HepG2 (cell line): Measurements from ENCODE around the gene MEA1. TPM values are rescaled to one million over a fixed set of nuclear protein-coding genes. Genes with fewer than 3 reads are reported as not detected.
A peak's percentile ranks its signal among the peaks of the same experiment; 100 is the strongest.

Experiments
- CHCHD3 ChIP-seq: sonication (generic); formaldehyde crosslinking; IDR thresholded peaks from 2 replicates; pipeline ENCODE4 v1.8.0; 2022; ENCODE audit warnings: mild to moderate bottlenecking, missing genetic modification reagents, moderate library complexity
- CREM ChIP-seq, 2 experiments: sonication (generic) in 1 of 2; formaldehyde crosslinking in 1 of 2; IDR thresholded peaks; 2 replicates each; pipeline versions ENCODE4 v1.4.0 to v1.6.1; 2016 to 2020; ENCODE audit warnings: antibody characterized with exemption in 1 of 2, mild to moderate bottlenecking in 1 of 2, missing genetic modification reagents in 1 of 2
- EED ChIP-seq: sonication (generic); formaldehyde crosslinking; IDR thresholded peaks from 2 replicates; pipeline ENCODE4 v1.5.0; 2020; ENCODE audit warnings: mild to moderate bottlenecking, missing genetic modification reagents
- HCFC1 ChIP-seq: fragments of 150-350 bp; IDR thresholded peaks from 2 replicates; pipeline ENCODE4 v1.6.1; 2014; ENCODE audit warnings: low read depth, low read length
- ISL2 ChIP-seq: sonication (generic); formaldehyde crosslinking; IDR thresholded peaks from 2 replicates; pipeline ENCODE4 v1.5.0; 2020; ENCODE audit warnings: missing genetic modification reagents
- JUNB ChIP-seq: sonication (generic); formaldehyde crosslinking; IDR thresholded peaks from 2 replicates; pipeline ENCODE4 v1.8.0; 2022; ENCODE audit warnings: missing genetic modification reagents, mild to moderate bottlenecking, borderline replicate concordance
- KMT2B ChIP-seq: IDR thresholded peaks from 2 replicates; pipeline ENCODE4 v1.6.1; 2016; ENCODE audit warnings: missing genetic modification reagents, missing compliant biosample characterization
- MAZ ChIP-seq, 2 experiments: sonication (generic) in 1 of 2; formaldehyde crosslinking in 1 of 2; IDR thresholded peaks; 2 replicates each; pipeline versions ENCODE4 v1.5.0 to v1.6.1; 2012 to 2020; ENCODE audit warnings: low read depth in 2 of 2, mild to moderate bottlenecking in 2 of 2, borderline replicate concordance in 1 of 2, improper control_type of control experiment in 1 of 2, low read length in 1 of 2, missing genetic modification reagents in 1 of 2, moderate library complexity in 1 of 2
- NCOR1 ChIP-seq: fragments of 200-600 bp; sonication (generic); IDR thresholded peaks from 2 replicates; pipeline ENCODE4 v1.7.0; 2017; ENCODE audit warnings: antibody characterized with exemption, low read length, borderline replicate concordance
- NR2F2 ChIP-seq: IDR thresholded peaks from 2 replicates; pipeline ENCODE4 v1.6.1; 2012; ENCODE audit warnings: low read depth, inconsistent platforms, borderline replicate concordance
- POGZ ChIP-seq: sonication (generic); formaldehyde crosslinking; IDR thresholded peaks from 2 replicates; pipeline ENCODE4 v1.4.0; 2020; ENCODE audit warnings: mild to moderate bottlenecking, missing genetic modification reagents
- STAG1 ChIP-seq: sonication (generic); formaldehyde crosslinking; IDR thresholded peaks from 2 replicates; pipeline ENCODE4 v1.4.0; 2020; ENCODE audit warnings: missing genetic modification reagents
- TBX3 ChIP-seq: fragments of 450-650 bp; IDR thresholded peaks from 2 replicates; pipeline ENCODE4 v1.6.1; 2017; ENCODE audit warnings: antibody characterized with exemption, mild to moderate bottlenecking, inconsistent platforms, borderline replicate concordance
- ZNF337 ChIP-seq: sonication (generic); formaldehyde crosslinking; IDR thresholded peaks from 2 replicates; pipeline ENCODE4 v1.5.1; 2020; ENCODE audit warnings: missing genetic modification reagents, low read depth, mild to moderate bottlenecking, borderline replicate concordance
- ZNF44 ChIP-seq: sonication (generic); formaldehyde crosslinking; IDR thresholded peaks from 2 replicates; pipeline ENCODE4 v1.5.1; 2020; ENCODE audit warnings: mild to moderate bottlenecking, missing genetic modification reagents
- ZNF598 ChIP-seq: sonication (generic); formaldehyde crosslinking; IDR thresholded peaks from 2 replicates; pipeline ENCODE4 v1.5.1; 2020; ENCODE audit warnings: mild to moderate bottlenecking, missing genetic modification reagents, borderline replicate concordance
- ZNF720 ChIP-seq: sonication (generic); formaldehyde crosslinking; IDR thresholded peaks from 2 replicates; pipeline ENCODE4 v1.4.0; 2020; ENCODE audit warnings: missing genetic modification reagents
- ZNF724P ChIP-seq: sonication (generic); formaldehyde crosslinking; IDR thresholded peaks from 2 replicates; pipeline ENCODE4 v1.8.0; 2022; ENCODE audit warnings: missing genetic modification reagents, borderline replicate concordance
- polyA plus RNA-seq, 8 experiments: library from polyadenylated mRNA; depleted of rRNA in 3 of 8; stranded (reverse) in 7 of 8; unstranded in 1 of 8; fragments of >200 nt; fragmentation: Illumina TruSeq in 4 of 8; extraction: Trizol in 4 of 8; gene quantifications; 2 replicates each; pipeline versions ENCODE4 v1.2.1 to v1.2.3, GENCODE V29; 2011 to 2016; ENCODE audit warnings: low read depth in 4 of 8, missing spikeins in 1 of 8, mixed read lengths in 1 of 8; ENCODE audit not compliant: insufficient read depth in 1 of 8
- total RNA-seq, 5 experiments: library from RNA; depleted of rRNA; stranded (reverse); fragments of >200 nt; fragmentation: Illumina TruSeq; extraction: Trizol; gene quantifications; 2 replicates each; pipeline ENCODE4 v1.2.3, GENCODE V29; 2016; ENCODE audit warnings: low read depth in 1 of 5
- TF ChIP-seq, protein P1 (sequence below): sonication (generic); formaldehyde crosslinking; IDR thresholded peaks from 2 replicates; pipeline ENCODE4 v1.4.0; 2020; ENCODE audit warnings: mild to moderate bottlenecking, missing genetic modification reagents
- TF ChIP-seq, protein P2 (sequence below): sonication (generic); formaldehyde crosslinking; IDR thresholded peaks from 2 replicates; pipeline ENCODE4 v1.8.0; 2022; ENCODE audit warnings: mild to moderate bottlenecking, missing genetic modification reagents, moderate library complexity
- TF ChIP-seq, protein P3 (sequence below): sonication (generic); formaldehyde crosslinking; IDR thresholded peaks from 2 replicates; pipeline ENCODE4 v1.8.1; 2023; ENCODE audit warnings: missing genetic modification reagents, mild to moderate bottlenecking, borderline replicate concordance
- TF ChIP-seq, protein P4 (sequence below): sonication (generic); formaldehyde crosslinking; IDR thresholded peaks from 2 replicates; pipeline ENCODE4 v1.4.0; 2020; ENCODE audit warnings: mild to moderate bottlenecking, missing genetic modification reagents
- TF ChIP-seq, protein P5 (sequence below): sonication (generic); formaldehyde crosslinking; IDR thresholded peaks from 2 replicates; pipeline ENCODE4 v1.8.1; 2023; ENCODE audit warnings: mild to moderate bottlenecking, inconsistent platforms, moderate library complexity, missing genetic modification reagents, borderline replicate concordance

Gene MEA1
- total and polyA plus RNA-seq, 2 of the 13 experiments (the other 11 are each of a cell fraction or from before 2014, with no cell fraction given): 75.6 to 86.2 TPM

DNA sequence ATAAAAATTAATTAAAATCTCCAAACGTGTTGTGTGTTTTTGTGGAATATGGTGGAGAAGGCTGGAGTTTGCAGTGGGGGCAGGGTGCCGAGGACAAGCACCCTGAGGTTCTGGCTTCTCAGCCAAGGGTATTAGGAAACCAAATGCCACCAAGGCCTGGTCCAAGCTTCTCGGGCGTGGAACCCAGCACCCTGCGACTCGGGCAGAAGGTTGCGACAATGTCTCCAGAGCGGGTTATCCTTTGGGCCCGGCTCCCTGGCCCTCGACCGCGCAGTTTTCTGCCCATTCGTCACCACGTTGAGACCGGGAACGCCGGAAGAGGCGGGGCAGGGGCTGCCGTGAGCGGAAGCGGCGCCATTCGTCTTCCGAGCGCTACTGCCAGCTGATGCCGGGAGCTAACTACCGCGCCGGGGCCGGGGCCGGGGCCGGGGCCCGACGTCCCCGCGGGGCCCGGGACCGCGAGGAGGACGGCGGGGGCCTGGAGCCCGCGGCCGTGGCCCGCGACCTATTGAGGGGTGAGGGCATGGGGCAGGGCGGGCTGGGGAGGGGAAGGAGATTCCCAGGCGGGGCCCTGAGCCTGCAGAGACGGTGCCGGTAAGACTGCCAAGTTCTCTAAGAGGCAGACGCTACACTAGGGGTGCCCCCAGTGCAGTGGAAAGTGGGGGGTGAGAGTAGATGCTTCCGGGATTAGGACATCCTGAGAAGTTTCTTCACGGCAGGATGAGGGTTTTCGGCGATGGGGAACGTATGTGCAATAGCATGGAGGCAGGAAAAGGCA, 7.7 kb upstream of the MEA1 start, which contains the start of gene RRP36 (continued):
- TF ChIP-seq NCOR1: no peak
- TF ChIP-seq STAG1 (CRISPR knock-in tag): 0 out of 2 replicates have a peak, but pooled peaks have one; percentile 3
- TF ChIP-seq ZNF598 (CRISPR knock-in tag): peak; percentile 88; the same call in 1 of the 2 replicates
- peak; percentile 87; the same call in 1 of the 2 replicates for TF ChIP-seq ZNF44 (CRISPR knock-in tag)
- TF ChIP-seq JUNB (CRISPR knock-in tag): no peak
- TF ChIP-seq, protein P1, sequence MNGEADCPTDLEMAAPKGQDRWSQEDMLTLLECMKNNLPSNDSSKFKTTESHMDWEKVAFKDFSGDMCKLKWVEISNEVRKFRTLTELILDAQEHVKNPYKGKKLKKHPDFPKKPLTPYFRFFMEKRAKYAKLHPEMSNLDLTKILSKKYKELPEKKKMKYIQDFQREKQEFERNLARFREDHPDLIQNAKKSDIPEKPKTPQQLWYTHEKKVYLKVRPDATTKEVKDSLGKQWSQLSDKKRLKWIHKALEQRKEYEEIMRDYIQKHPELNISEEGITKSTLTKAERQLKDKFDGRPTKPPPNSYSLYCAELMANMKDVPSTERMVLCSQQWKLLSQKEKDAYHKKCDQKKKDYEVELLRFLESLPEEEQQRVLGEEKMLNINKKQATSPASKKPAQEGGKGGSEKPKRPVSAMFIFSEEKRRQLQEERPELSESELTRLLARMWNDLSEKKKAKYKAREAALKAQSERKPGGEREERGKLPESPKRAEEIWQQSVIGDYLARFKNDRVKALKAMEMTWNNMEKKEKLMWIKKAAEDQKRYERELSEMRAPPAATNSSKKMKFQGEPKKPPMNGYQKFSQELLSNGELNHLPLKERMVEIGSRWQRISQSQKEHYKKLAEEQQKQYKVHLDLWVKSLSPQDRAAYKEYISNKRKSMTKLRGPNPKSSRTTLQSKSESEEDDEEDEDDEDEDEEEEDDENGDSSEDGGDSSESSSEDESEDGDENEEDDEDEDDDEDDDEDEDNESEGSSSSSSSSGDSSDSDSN (CRISPR knock-in tag): peak; percentile 56
- TF ChIP-seq ZNF720: no peak
- TF ChIP-seq CHCHD3 (CRISPR knock-in tag): no peak
- no peak for TF ChIP-seq NR2F2
- peak; percentile 62; the same call in 1 of the 2 replicates for TF ChIP-seq ZNF724P (CRISPR knock-in tag)
- peak; percentile 34 for TF ChIP-seq HCFC1
- TF ChIP-seq, protein P2, sequence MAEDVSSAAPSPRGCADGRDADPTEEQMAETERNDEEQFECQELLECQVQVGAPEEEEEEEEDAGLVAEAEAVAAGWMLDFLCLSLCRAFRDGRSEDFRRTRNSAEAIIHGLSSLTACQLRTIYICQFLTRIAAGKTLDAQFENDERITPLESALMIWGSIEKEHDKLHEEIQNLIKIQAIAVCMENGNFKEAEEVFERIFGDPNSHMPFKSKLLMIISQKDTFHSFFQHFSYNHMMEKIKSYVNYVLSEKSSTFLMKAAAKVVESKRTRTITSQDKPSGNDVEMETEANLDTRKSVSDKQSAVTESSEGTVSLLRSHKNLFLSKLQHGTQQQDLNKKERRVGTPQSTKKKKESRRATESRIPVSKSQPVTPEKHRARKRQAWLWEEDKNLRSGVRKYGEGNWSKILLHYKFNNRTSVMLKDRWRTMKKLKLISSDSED (CRISPR knock-in tag): no peak
- TF ChIP-seq, protein P3, sequence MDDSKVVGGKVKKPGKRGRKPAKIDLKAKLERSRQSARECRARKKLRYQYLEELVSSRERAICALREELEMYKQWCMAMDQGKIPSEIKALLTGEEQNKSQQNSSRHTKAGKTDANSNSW (CRISPR knock-in tag): peak; percentile 92
- TF ChIP-seq ISL2: 0 out of 2 replicates have a peak, but pooled peaks have one; percentile 25
- TF ChIP-seq KMT2B (CRISPR knock-in tag): peak; percentile 81
- TF ChIP-seq CREM (IDR thresholded peaks at IDR 0.05): peak; percentile 50; the same call in 1 of the 2 replicates
- no peak for TF ChIP-seq CREM (CRISPR knock-in tag; IDR thresholded peaks at IDR 0.05)
- TF ChIP-seq, protein P4, sequence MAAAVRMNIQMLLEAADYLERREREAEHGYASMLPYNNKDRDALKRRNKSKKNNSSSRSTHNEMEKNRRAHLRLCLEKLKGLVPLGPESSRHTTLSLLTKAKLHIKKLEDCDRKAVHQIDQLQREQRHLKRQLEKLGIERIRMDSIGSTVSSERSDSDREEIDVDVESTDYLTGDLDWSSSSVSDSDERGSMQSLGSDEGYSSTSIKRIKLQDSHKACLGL (CRISPR knock-in tag): peak; percentile 44
- TF ChIP-seq EED (CRISPR knock-in tag): no peak
- TF ChIP-seq TBX3: no peak
- TF ChIP-seq, protein P5, sequence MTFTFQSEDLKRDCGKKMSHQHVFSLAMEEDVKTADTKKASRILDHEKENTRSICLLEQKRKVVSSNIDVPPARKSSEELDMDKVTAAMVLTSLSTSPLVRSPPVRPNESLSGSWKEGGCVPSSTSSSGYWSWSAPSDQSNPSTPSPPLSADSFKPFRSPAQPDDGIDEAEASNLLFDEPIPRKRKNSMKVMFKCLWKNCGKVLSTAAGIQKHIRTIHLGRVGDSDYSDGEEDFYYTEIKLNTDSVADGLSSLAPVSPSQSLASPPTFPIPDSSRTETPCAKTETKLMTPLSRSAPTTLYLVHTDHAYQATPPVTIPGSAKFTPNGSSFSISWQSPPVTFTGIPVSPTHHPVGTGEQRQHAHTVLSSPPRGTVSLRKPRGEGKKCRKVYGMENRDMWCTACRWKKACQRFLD (CRISPR knock-in tag): no peak
- TF ChIP-seq MAZ (IDR thresholded peaks at IDR 0.05; ENCODE audit: borderline replicate concordance, low read depth, low read length): no peak
- peak; percentile 48; the same call in 1 of the 2 replicates for TF ChIP-seq MAZ (CRISPR knock-in tag; IDR thresholded peaks at IDR 0.05; ENCODE audit: low read depth)
- peak; percentile 75; the same call in 1 of the 2 replicates for TF ChIP-seq ZNF337 (CRISPR knock-in tag)
- TF ChIP-seq POGZ (CRISPR knock-in tag): no peak
